GM23338 (cell line): Measurements from ENCODE around the gene APOA1. TPM values are rescaled to one million over a fixed set of nuclear protein-coding genes. Genes with fewer than 3 reads are reported as not detected.

ENCODE experiments used
- ATAC-seq: fragments of 200-7000 bp; cut with Tn5 transposase; 3 replicates; pipeline ENCODE4 v1.9.1; 2020
- DNase-seq: peaks from one replicate; pipeline ENCODE4 v3.0.0-alpha.2; 2015; ENCODE audit warnings: low spot score
- H2AFZ ChIP-seq: fragments of 200-600 bp; sonication (generic); 2 replicates; pipeline ENCODE4 v1.8.0; 2016; ENCODE audit warnings: antibody characterized with exemption, mild to moderate bottlenecking, moderate library complexity
- H3F3A ChIP-seq: fragments of 200-600 bp; sonication (generic); replicated peaks from 2 replicates; pipeline ENCODE4 v1.8.0; 2017; ENCODE audit warnings: antibody characterized with exemption, mixed run types, low read depth
- H3K27ac ChIP-seq: fragments of 200-600 bp; sonication (generic); 2 replicates; pipeline ENCODE4 v1.6.1; 2016; ENCODE audit warnings: low read depth
- H3K27me3 ChIP-seq: fragments of 200-600 bp; sonication (generic); 2 replicates; pipeline ENCODE4 v1.8.0; 2016; ENCODE audit warnings: mild to moderate bottlenecking, mixed run types, moderate library complexity; ENCODE audit not compliant: insufficient read depth
- H3K36me3 ChIP-seq: fragments of 200-600 bp; sonication (generic); 2 replicates; pipeline ENCODE4 v1.8.0; 2016; ENCODE audit warnings: mild to moderate bottlenecking; ENCODE audit not compliant: insufficient read depth
- H3K4me1 ChIP-seq: fragments of 200-600 bp; sonication (generic); 2 replicates; pipeline ENCODE4 v1.8.0; 2016; ENCODE audit warnings: mild to moderate bottlenecking, moderate library complexity; ENCODE audit not compliant: insufficient read depth
- H3K4me2 ChIP-seq: fragments of 200-600 bp; sonication (generic); 2 replicates; pipeline ENCODE4 v1.7.1; 2017; ENCODE audit warnings: mixed run types
- H3K4me3 ChIP-seq: fragments of 200-600 bp; sonication (generic); 2 replicates; pipeline ENCODE4 v1.6.1; 2016; ENCODE audit warnings: mixed run types
- H3K79me2 ChIP-seq: fragments of 200-600 bp; sonication (generic); replicated peaks from 2 replicates; pipeline ENCODE4 v1.8.0; 2017; ENCODE audit warnings: mild to moderate bottlenecking; ENCODE audit not compliant: insufficient read depth
- H3K9me2 ChIP-seq: fragments of 200-600 bp; sonication (generic); 2 replicates; pipeline ENCODE4 v1.8.0; 2017; ENCODE audit not compliant: insufficient read depth
- H4K20me1 ChIP-seq: fragments of 200-600 bp; sonication (generic); replicated peaks from 2 replicates; pipeline ENCODE4 v1.8.0; 2017; ENCODE audit warnings: mild to moderate bottlenecking; ENCODE audit not compliant: insufficient read depth
- H3K27ac Mint-ChIP-seq: 2 replicates; pipeline ENCODE4 v1.8.0; 2020; ENCODE audit warnings: inconsistent platforms, mild to moderate bottlenecking, moderate library complexity, mixed read lengths
- H3K27me3 Mint-ChIP-seq: 3 replicates; pipeline ENCODE4 v1.8.0; 2022; ENCODE audit warnings: low read depth, mild to moderate bottlenecking, moderate library complexity, mixed read lengths, inconsistent platforms; ENCODE audit not compliant: insufficient read depth, poor library complexity
- H3K36me3 Mint-ChIP-seq: 3 replicates; pipeline ENCODE4 v1.8.0; 2021; ENCODE audit warnings: low read depth, mild to moderate bottlenecking, inconsistent platforms, moderate library complexity, mixed read lengths
- H3K4me1 Mint-ChIP-seq: 3 replicates; pipeline ENCODE4 v1.8.0; 2020; ENCODE audit warnings: mild to moderate bottlenecking, inconsistent platforms, mixed read lengths
- H3K4me3 Mint-ChIP-seq: 3 replicates; pipeline ENCODE4 v1.8.0; 2021; ENCODE audit warnings: moderate library complexity, mild to moderate bottlenecking, inconsistent platforms, mixed read lengths
- H3K9me3 Mint-ChIP-seq: 3 replicates; pipeline ENCODE4 v1.8.0; 2020; ENCODE audit warnings: moderate library complexity, mild to moderate bottlenecking, inconsistent platforms, mixed read lengths
- CTCF ChIP-seq, 2 experiments: fragments of 200-600 bp in 1 of 2; sonication (generic) in 1 of 2; conservative IDR thresholded peaks; 2 replicates each; pipeline versions ENCODE4 v1.5.1 to v1.6.1; 2016 to 2017; ENCODE audit warnings: antibody characterized with exemption in 2 of 2, low read depth in 2 of 2, mild to moderate bottlenecking in 2 of 2, moderate library complexity in 1 of 2
- ETS1 ChIP-seq: IDR thresholded peaks from 2 replicates; pipeline ENCODE4 v1.6.1; 2016; ENCODE audit warnings: antibody characterized with exemption
- EZH2 ChIP-seq: fragments of 200-600 bp; sonication (generic); IDR thresholded peaks from one replicate; pipeline ENCODE4 v1.8.0; 2017; ENCODE audit warnings: antibody characterized with exemption, mild to moderate bottlenecking, low read depth; ENCODE audit not compliant: unreplicated experiment
- EZH2phosphoT487 ChIP-seq: fragments of 200-600 bp; sonication (generic); IDR thresholded peaks from one replicate; pipeline ENCODE4 v1.8.1; 2018; ENCODE audit warnings: antibody characterized with exemption; ENCODE audit not compliant: unreplicated experiment
- JUNB ChIP-seq: IDR thresholded peaks from one replicate; pipeline ENCODE4 v1.6.1; 2016; ENCODE audit warnings: antibody characterized with exemption; ENCODE audit not compliant: unreplicated experiment
- NANOG ChIP-seq: IDR thresholded peaks from 2 replicates; pipeline ENCODE4 v1.6.1; 2016; ENCODE audit warnings: antibody characterized with exemption, borderline replicate concordance
- STAT1 ChIP-seq: IDR thresholded peaks from one replicate; pipeline ENCODE4 v1.6.1; 2016; ENCODE audit warnings: antibody characterized with exemption; ENCODE audit not compliant: unreplicated experiment
- ZNF114 ChIP-seq: fragments of 250-450 bp; sonication (Bioruptor Pico); IDR thresholded peaks from 2 replicates; pipeline ENCODE4 v1.5.0; 2020; ENCODE audit warnings: mild to moderate bottlenecking, moderate library complexity
- ZNF331 ChIP-seq: fragments of 250-450 bp; sonication (Bioruptor Pico); IDR thresholded peaks from 2 replicates; pipeline ENCODE4 v1.5.0; 2020; ENCODE audit warnings: low read depth, mild to moderate bottlenecking, moderate library complexity
- ZNF462 ChIP-seq: fragments of 250-450 bp; sonication (Bioruptor Pico); IDR thresholded peaks from 2 replicates; pipeline ENCODE4 v1.5.0; 2020; ENCODE audit warnings: mild to moderate bottlenecking, moderate library complexity
- polyA plus RNA-seq: library from polyadenylated mRNA; unstranded; fragments of >200 nt; fragmentation: Nextera tagmentation; extraction: Ambion mirVana; gene quantifications from 2 replicates; pipeline ENCODE4 v1.2.1, GENCODE V29; 2016
- total RNA-seq: library from RNA; depleted of rRNA; stranded (reverse); fragments of >200 nt; shearing (Covaris generic); gene quantifications from 2 replicates; pipeline ENCODE4 v1.2.3, GENCODE V29; 2014

Gene APOA1
- total and polyA plus RNA-seq, 2 experiments from 2014 or later: 0.60 TPM; not detected in 1

- Histone ChIP-seq H3K4me3 (no peak overlapping the region), H3K27ac (no peak overlapping the region), H3K27me3 (no peaks in the 10 kb centered on the region), H3K4me1 (no peaks in the 10 kb centered on the region), H3K79me2 (no peaks in the 10 kb centered on the region), H3F3A (no peaks in the 10 kb centered on the region), H3K36me3 (no peaks in the 10 kb centered on the region), H4K20me1 (no peaks in the 10 kb centered on the region), H3K9me2 (no peaks in the 10 kb centered on the region), H3K4me2 (no peak overlapping the region), H2AFZ (no peak overlapping the region)
- H3K9me3 Mint-ChIP-seq: no peaks in the 10 kb centered on the region
- H3K27ac Mint-ChIP-seq: no peak overlapping the region
- ATAC-seq: peak; percentile 27
- no peak overlapping the region for H3K4me3 Mint-ChIP-seq
- H3K4me1 Mint-ChIP-seq: peaks cover 1% of the 10 kb centered on the region; the same call in 1 of the 3 replicates
- H3K36me3 Mint-ChIP-seq: no peaks in the 10 kb centered on the region
- H3K27me3 Mint-ChIP-seq: peaks cover 6% of the 10 kb centered on the region
- DNase-seq: no peak
- peak in 1 of 2 experiments; percentile 36; a peak in 2 of 4 replicates for TF ChIP-seq CTCF (conservative IDR thresholded peaks at IDR 0.05; ENCODE audit: low read depth in 2 of 2)
- no peak for TF ChIP-seq STAT1
- no peak for TF ChIP-seq JUNB
- no peak for TF ChIP-seq EZH2
These were observed 8.5 kb downstream of the APOA1 start for GRCh38 chr11:116828632-116829524.

- H3K9me2 ChIP-seq: no peaks in the 10 kb centered on the region
- DNase-seq (no peak), ATAC-seq (no peak)
- no peak overlapping the region for H2AFZ ChIP-seq
- Mint-ChIP-seq H3K27ac (no peak overlapping the region), H3K4me3 (no peak overlapping the region), H3K4me1 (peaks cover 5% of the 10 kb centered on the region), H3K36me3 (no peaks in the 10 kb centered on the region), H3K9me3 (no peaks in the 10 kb centered on the region), H3K27me3 (peaks cover 6% of the 10 kb centered on the region)
- no peaks in the 10 kb centered on the region for H4K20me1 ChIP-seq
- no peaks in the 10 kb centered on the region for H3K79me2 ChIP-seq
- H3K36me3 ChIP-seq: no peaks in the 10 kb centered on the region
- H3K4me2 ChIP-seq: no peak overlapping the region
- no peaks in the 10 kb centered on the region for H3F3A ChIP-seq
- no peak overlapping the region for H3K27ac ChIP-seq
- H3K4me3 ChIP-seq: no peak overlapping the region
- H3K27me3 ChIP-seq: no peaks in the 10 kb centered on the region
- no peaks in the 10 kb centered on the region for H3K4me1 ChIP-seq
- TF ChIP-seq EZH2 (no peak), ZNF114 (CRISPR knock-in tag) (no peak), EZH2phosphoT487 (no peak), JUNB (no peak), ZNF462 (no peak), ZNF331 (CRISPR knock-in tag) (no peak), ETS1 (no peak), STAT1 (no peak), NANOG (no peak)
These were observed 10.0 kb downstream of the APOA1 start for GRCh38 chr11:116827461-116827860.
